ENCODE measurements around the gene RAD18.

Gene RAD18

DNA sequence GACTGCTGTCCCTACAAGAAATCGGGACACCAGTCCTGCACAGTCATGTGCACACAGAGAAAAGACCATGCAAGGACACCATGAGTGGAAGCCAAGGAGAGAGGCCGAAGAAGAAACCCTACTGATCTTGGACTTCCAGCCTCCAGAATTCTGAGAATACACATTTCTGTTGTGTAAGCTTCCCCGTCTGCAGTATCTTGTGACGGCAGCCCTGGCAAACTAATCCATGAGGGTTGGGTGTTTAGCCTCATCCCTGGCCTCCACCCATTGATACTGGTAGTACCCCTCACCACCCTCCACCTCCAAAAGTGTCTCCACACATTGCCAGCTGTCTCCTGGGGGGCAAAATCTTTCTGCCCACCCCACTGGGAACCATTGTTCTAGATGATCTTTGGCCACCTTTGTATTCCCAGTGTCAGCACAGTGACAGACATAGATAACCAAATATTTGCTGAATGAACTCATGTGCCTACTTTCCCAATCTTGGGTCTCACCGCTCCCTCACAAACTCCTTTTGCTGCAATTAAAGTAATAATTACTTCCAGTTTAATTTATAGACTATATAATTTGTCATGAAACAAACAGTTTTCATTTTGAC is 83.8 kb downstream of the RAD18 start:
- no peak for DNase-seq (ENCODE audit: extremely low read depth, low read depth)

DNA sequence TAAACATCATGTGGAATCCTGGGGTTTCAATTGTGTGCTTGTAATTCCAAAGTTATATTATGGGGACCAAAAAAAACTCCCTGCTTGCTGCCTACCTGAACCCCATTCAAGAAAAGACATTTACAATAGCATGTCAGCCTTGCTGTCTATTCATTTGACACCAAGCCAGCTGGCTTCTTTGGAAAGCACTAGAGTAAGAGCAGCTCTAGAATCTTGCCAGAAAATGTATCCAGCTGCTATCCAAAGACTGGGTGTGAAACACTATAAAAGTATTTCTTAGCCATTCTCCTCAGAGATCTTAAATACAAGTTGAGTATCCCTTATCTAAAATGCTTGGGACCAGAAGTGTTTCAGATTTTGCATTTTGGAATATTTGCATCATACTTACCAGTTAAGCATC is 87.4 kb downstream of the RAD18 start:
- no peak for DNase-seq (ENCODE audit: extremely low read depth, low read depth)
- TF ChIP-seq, protein P1, sequence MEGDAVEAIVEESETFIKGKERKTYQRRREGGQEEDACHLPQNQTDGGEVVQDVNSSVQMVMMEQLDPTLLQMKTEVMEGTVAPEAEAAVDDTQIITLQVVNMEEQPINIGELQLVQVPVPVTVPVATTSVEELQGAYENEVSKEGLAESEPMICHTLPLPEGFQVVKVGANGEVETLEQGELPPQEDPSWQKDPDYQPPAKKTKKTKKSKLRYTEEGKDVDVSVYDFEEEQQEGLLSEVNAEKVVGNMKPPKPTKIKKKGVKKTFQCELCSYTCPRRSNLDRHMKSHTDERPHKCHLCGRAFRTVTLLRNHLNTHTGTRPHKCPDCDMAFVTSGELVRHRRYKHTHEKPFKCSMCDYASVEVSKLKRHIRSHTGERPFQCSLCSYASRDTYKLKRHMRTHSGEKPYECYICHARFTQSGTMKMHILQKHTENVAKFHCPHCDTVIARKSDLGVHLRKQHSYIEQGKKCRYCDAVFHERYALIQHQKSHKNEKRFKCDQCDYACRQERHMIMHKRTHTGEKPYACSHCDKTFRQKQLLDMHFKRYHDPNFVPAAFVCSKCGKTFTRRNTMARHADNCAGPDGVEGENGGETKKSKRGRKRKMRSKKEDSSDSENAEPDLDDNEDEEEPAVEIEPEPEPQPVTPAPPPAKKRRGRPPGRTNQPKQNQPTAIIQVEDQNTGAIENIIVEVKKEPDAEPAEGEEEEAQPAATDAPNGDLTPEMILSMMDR (IDR thresholded peaks at IDR 0.05; ENCODE audit: low read depth, low read length): no peak

More for the DNA sequence above, 83.8 kb downstream of the RAD18 start:
- TF ChIP-seq, protein P1 (IDR thresholded peaks at IDR 0.05; ENCODE audit: low read depth, low read length): no peak

DNA sequence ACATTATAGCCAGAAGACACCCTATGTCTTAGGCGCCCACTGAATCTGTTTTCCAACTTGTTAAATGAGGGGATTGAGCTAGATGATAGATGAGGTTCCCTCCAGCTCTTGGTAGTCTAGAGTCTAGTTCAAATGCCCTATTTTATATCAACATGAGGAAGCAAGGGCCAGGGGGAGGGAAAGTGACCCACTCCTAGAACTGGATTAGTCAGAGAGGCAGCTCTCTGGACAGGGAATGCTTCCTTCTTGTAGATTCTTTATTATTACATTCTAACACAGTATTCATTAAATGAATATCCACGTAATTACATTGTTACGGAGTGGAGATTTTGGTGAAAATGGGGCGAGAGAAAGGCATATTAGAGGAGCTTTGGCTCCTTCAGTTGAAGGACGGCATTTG is 89.5 kb downstream of the RAD18 start:
- TF ChIP-seq, protein P1 (IDR thresholded peaks at IDR 0.05; ENCODE audit: low read depth, low read length): no peak
- DNase-seq (ENCODE audit: extremely low read depth, low read depth): no peak

DNA sequence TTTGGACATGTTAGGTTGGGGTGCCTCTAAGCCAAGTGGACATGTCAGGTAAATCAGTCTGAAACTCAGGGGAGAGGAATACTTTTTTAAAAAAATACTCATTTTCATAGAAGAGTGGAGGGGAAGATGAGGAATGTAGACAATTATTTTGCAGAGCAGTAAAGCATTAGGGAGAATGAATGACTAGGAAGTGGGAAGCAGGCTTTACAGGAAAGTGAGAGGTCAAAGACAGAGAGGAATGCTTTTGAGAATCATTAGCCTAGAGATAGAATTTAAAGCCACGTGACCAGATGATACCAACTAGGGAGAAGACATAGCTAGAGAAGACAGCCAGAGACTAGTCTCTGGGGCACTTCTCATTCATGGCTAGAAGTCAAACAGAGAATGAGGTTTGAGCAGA is 91.0 kb downstream of the RAD18 start:
- DNase-seq (ENCODE audit: extremely low read depth, low read depth): no peak
- TF ChIP-seq, protein P1 (IDR thresholded peaks at IDR 0.05; ENCODE audit: low read depth, low read length): no peak

DNA sequence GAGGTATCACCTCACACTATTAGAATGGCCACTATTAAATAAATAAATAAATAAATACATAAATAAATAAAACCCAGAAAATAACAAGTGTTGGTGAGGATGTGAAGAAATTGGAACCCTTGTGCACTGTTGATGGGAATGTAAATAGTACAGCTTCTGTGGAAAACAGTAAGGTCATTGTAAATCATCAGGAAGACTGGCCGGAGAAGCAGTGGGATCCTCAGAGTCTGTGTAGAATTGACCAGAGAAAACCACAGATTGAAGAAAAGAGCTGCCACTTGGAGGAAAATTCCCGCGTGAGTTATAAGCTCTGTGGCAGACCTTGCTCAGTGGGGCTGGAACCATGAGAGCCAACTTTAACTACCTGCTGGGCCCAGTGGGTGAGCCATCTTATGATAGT is 92.0 kb downstream of the RAD18 start:
- no peak for DNase-seq (ENCODE audit: extremely low read depth, low read depth)
- TF ChIP-seq, protein P1 (IDR thresholded peaks at IDR 0.05; ENCODE audit: low read depth, low read length): no peak

- TF ChIP-seq, protein P1 (IDR thresholded peaks at IDR 0.05; ENCODE audit: low read depth, low read length): no peak
- no peak for DNase-seq (ENCODE audit: extremely low read depth, low read depth)
Observed at GRCh38 chr3:8870134-8870533, 93.1 kb downstream of the RAD18 start.

- TF ChIP-seq, protein P1 (IDR thresholded peaks at IDR 0.05; ENCODE audit: low read depth, low read length): no peak
- no peak for DNase-seq (ENCODE audit: extremely low read depth, low read depth)
Observed at GRCh38 chr3:8869613-8870012, 93.7 kb downstream of the RAD18 start.

All from AG09319 (cell line).